ENCODE measurements around the gene SEC16A. TPM values are rescaled to one million over a fixed set of nuclear protein-coding genes. Genes with fewer than 3 reads are reported as not detected.

Gene SEC16A
- total and polyA plus RNA-seq, 5 experiments from 2014 or later: 14.2 to 84.8 (median 35.8) TPM

Small RNA genes lying within 50 kb of the gene (microRNA-seq; reads per million reads assigned to microRNA genes)
- not detected for gene MIR4673 (ENCODE audit: borderline microRNAs expressed)

Other genes with a start within 250 kb of the SEC16A start
- gene QSOX2, start 237.2 kb downstream of the SEC16A start, total RNA-seq: 10 to 100 TPM; 15.5 to 15.9 TPM
- under 1 TPM; 0.50 to 0.86 (median 0.55) TPM for gene QSOX2, start 237.2 kb downstream of the SEC16A start, polyA plus RNA-seq
- gene CCDC187, start 178.9 kb downstream of the SEC16A start, total RNA-seq: not detected
- gene CCDC187, start 178.9 kb downstream of the SEC16A start, polyA plus RNA-seq: not detected
- gene GPSM1, start 155.5 kb downstream of the SEC16A start, total RNA-seq: 10 to 100 TPM; 10.0 to 11.6 TPM
- under 1 TPM; 0.50 to 0.98 (median 0.82) TPM for gene GPSM1, start 155.5 kb downstream of the SEC16A start, polyA plus RNA-seq
- 10 to 100 TPM; 32.8 to 33.3 TPM for gene DNLZ, start 119.3 kb downstream of the SEC16A start, total RNA-seq
- gene DNLZ, start 119.3 kb downstream of the SEC16A start, polyA plus RNA-seq: 10 to 100 TPM; 51.6 to 58.1 (median 52.9) TPM
- under 1 TPM; 0.70 to 0.85 TPM for gene CARD9, start 109.4 kb downstream of the SEC16A start, total RNA-seq
- under 1 TPM; 0.08 to 0.21 (median 0.12) TPM for gene CARD9, start 109.4 kb downstream of the SEC16A start, polyA plus RNA-seq
- 10 to 100 TPM; 13.7 to 15.6 TPM for gene SNAPC4, start 82.9 kb downstream of the SEC16A start, total RNA-seq
- gene SNAPC4, start 82.9 kb downstream of the SEC16A start, polyA plus RNA-seq: 1 to 10 TPM in 2 of 3 donors, under 1 TPM in 1; 0.90 to 2.0 (median 1.3) TPM
- gene ENTR1, start 72.4 kb downstream of the SEC16A start, total RNA-seq: 10 to 100 TPM; 88.1 to 96.0 TPM
- gene ENTR1, start 72.4 kb downstream of the SEC16A start, polyA plus RNA-seq: 10 to 100 TPM in 2 of 3 donors, 1 to 10 TPM in 1; 9.7 to 16.8 (median 11.4) TPM
- gene PMPCA, start 72.4 kb downstream of the SEC16A start, total RNA-seq: 10 to 100 TPM; 67.8 to 73.2 TPM
- gene PMPCA, start 72.4 kb downstream of the SEC16A start, polyA plus RNA-seq: 10 to 100 TPM; 37.0 to 47.0 (median 42.1) TPM
- 10 to 100 TPM; 26.4 to 27.3 TPM for gene INPP5E, start 43.2 kb downstream of the SEC16A start, total RNA-seq
- gene INPP5E, start 43.2 kb downstream of the SEC16A start, polyA plus RNA-seq: 1 to 10 TPM in 2 of 3 donors, under 1 TPM in 1; 0.90 to 4.4 (median 2.1) TPM
- 10 to 100 TPM; 76.2 to 84.3 TPM for gene NOTCH1, start 63.0 kb upstream of the SEC16A start, total RNA-seq
- gene NOTCH1, start 63.0 kb upstream of the SEC16A start, polyA plus RNA-seq: 1 to 10 TPM; 1.3 to 5.9 (median 1.6) TPM
- gene EGFL7, start 179.9 kb upstream of the SEC16A start, total RNA-seq: 1 to 10 TPM in 1 of 2 experiments, under 1 TPM in 1; 0.36 to 1.2 TPM
- gene EGFL7, start 179.9 kb upstream of the SEC16A start, polyA plus RNA-seq: under 1 TPM in 2 of 3 donors, not detected in 1; 0.48 to 0.70 TPM
- 1 to 10 TPM; 3.0 to 5.8 TPM for gene AGPAT2, start 204.4 kb upstream of the SEC16A start, total RNA-seq
- gene AGPAT2, start 204.4 kb upstream of the SEC16A start, polyA plus RNA-seq: 10 to 100 TPM; 10.7 to 24.8 (median 14.6) TPM
- 1 to 10 TPM in 1 of 2 experiments, under 1 TPM in 1; 0.58 to 1.1 TPM for gene DIPK1B, start 229.5 kb upstream of the SEC16A start, total RNA-seq
- under 1 TPM in 1 of 3 donors, not detected in 2; 0.07 TPM for gene DIPK1B, start 229.5 kb upstream of the SEC16A start, polyA plus RNA-seq